Posterior cingulate gyrus (tissue), 11 donors: ENCODE data around the gene NXPH2.

Experiments used
- DNase-seq, 10 donors: peaks; one replicate each; pipeline versions ENCODE4 v3.0.0 to v3.0.0-alpha.2; 2020 to 2021; ENCODE audit warnings: mixed read lengths in 3 of 10
- intact Hi-C: fragments of 100-400 bp; cut with DNase I; formaldehyde crosslinking; loops from one replicate; pipeline ENCODE4 v1.15.1; 2023

The NXPH2 gene

DNA sequence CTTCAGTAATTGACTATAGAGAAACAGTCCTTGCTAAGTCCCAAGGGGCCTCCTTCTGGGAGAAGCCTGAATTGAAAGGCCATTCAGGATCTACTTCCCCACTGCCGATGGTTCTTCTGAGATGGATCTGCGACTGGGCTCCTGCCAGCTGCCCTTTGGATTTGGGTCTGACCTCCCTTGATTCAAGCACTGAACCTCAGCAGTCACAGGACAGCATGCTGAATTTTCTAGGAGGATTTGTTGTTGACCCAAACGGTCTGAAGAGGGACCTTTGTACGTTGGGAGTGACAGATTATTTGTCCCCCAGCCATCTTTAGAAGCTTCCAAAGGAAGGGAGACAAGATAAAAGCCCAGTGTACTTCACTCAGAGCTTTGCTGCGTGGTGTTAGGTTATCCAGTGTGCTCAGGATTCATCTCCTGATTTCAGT lies 67.1 kb downstream of the NXPH2 start:
- DNase-seq = no peak
- intact Hi-C loops = no loop called here

- intact Hi-C loops = no loop called here
- DNase-seq = no peak
Observed at GRCh38 chr2:138712212-138712979, 67.8 kb downstream of the NXPH2 start.

- intact Hi-C loops = no loop called here
- DNase-seq = no peak
Observed at GRCh38 chr2:138711812-138712211, 68.4 kb downstream of the NXPH2 start.

DNA sequence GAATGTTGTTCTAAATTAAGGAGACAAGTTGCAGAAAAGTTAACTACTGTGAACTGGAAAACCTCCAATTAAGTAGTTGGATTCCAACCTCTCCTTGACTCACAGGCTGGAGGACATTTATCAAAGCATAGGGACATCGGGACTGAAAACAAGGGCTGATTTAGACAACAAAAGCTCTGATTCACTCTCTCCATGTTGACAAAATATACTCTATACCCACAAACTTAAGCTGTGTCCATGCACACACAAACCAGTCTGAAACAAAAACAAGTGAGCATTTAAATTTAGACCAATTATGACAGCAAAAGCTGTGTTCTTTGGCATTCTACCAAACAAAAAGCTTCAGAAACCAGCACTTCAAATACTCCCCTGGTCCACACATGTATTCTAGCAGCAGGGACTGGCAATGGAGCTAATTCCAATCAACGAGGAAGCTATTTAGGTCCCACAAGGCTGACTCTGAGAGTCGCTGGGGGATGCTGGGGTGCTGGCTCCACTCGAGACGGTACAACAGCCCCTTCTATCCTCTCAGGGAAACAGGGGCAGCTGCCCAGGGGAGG lies 71.4 kb downstream of the NXPH2 start:
- intact Hi-C loops = no loop called here
- DNase-seq = peak in 4 of 10 donors; percentile 7 to 82 (median 35)

- no peak for DNase-seq
- intact Hi-C loops = no loop called here
Observed at GRCh38 chr2:138707392-138708074, 72.7 kb downstream of the NXPH2 start.

- intact Hi-C loops = no loop called here
- no peak for DNase-seq
Observed at GRCh38 chr2:138703242-138703641, 76.9 kb downstream of the NXPH2 start.

DNA sequence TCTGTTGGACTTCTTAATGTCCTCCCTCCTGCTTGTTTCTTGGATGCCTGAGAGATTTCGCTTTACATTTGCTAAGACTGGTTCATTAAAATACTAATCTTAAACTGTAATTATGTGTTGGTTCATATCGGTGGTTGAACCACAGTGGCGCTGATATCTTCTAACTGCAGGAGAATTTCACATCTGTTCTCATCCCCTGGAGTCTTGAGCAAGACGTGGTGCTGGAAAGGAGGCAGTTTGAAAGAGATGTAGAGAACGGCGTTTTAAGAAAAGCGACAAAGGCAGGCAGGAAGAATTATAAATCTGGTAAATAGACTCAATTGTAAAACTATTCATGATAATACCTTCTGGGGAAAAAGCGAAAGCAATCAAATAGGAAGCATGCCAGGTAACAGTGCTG lies 79.5 kb downstream of the NXPH2 start:
- intact Hi-C loops = no loop called here
- no peak for DNase-seq

DNA sequence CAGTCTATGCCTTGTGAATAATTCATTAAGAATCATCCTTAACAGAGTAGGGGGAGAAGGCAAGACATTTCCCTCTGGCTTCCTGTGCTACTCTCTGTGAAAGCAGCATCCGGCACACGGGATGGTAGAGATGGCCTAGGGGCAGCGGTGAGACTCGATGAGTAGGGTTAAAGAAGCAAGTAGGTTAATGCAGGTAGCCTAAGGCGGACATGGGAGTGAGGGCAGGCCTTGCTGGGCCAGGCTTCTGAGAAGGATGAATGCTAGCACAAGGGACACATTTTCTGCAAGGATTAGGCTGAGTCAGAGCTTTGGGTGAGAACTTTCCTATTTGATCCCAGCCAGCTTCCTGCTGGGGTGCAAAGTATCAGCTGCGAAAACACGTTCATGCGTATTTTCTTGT lies 80.8 kb downstream of the NXPH2 start:
- DNase-seq = peak in 1 of 10 donors; percentile 59

DNA sequence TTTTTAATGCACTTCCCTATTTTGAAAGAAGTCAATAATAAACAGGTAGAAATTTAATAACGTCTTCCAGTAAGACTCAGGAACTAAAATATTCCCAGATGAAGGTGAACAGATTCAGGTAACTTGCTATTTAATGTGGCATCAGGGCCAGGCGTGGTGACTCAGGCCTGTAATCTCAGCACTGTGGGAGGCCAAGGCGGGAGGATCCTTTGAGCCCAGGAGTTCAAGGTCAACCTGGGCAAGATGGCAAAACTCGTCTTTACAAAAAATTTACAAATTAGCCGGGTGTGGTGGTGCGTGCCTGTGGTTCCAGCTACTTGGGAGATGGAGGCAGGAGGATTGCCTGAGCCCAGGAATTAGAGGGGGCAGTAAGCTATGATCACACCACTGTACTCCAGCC lies 81.8 kb downstream of the NXPH2 start:
- peak in 1 of 10 donors; percentile 54 for DNase-seq
- intact Hi-C loops = no loop called here

More for the DNA sequence above, 80.8 kb downstream of the NXPH2 start:
- intact Hi-C loops = no loop called here

DNA sequence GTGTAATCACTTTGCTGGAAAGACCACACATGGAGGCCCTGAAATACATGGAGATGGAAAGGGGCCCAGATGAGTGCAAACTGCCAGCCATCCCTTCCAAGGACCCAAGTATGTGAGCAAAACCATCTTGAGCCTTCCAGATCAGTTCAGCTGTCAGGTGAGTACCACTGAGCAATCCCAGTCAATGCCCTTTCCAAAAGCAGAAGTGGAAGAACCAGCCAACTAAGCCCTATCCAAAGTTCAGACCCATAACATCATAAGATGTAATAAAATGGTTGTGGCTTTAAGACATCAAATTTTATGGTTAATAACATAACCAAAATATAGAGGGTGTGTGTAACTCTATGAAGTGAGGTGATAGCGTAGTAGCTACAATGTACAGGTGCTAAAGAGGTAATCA lies 88.5 kb downstream of the NXPH2 start:
- intact Hi-C loops = no loop called here
- DNase-seq = no peak

GRCh38 chr2:138689705-138690104 lies 90.5 kb downstream of the NXPH2 start:
- no peak for DNase-seq
- intact Hi-C loops = no loop called here

GRCh38 chr2:138682163-138682562 lies 98.0 kb downstream of the NXPH2 start:
- intact Hi-C loops = no loop called here
- no peak for DNase-seq

GRCh38 chr2:138677221-138677620 lies 103.0 kb downstream of the NXPH2 start:
- intact Hi-C loops = no loop called here
- DNase-seq = no peak

GRCh38 chr2:138676619-138677021 lies 103.6 kb downstream of the NXPH2 start:
- no peak for DNase-seq
- intact Hi-C loops = no loop called here

DNA sequence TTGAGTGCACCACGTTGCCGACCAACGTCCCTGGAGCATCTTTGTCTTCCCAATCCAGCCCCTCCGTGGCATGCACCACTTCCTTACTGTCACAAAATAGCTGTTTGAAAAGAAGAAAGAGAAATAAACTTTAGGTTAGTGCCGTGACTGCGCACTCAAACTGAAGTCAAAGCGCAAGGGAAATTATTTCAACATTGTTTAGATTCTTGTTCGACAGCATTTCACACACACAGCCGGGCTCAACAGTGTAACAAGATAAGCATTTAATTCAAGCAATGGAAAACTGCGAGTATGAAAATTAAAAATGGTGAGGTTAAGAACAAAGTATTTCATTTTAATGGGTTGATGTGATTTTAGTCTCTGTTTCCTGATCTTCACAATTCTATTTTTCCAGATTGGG lies 108.6 kb downstream of the NXPH2 start:
- intact Hi-C loops = no loop called here
- no peak for DNase-seq

- intact Hi-C loops = no loop called here
- DNase-seq = no peak
Observed at GRCh38 chr2:138670734-138671133, 109.5 kb downstream of the NXPH2 start.

DNA sequence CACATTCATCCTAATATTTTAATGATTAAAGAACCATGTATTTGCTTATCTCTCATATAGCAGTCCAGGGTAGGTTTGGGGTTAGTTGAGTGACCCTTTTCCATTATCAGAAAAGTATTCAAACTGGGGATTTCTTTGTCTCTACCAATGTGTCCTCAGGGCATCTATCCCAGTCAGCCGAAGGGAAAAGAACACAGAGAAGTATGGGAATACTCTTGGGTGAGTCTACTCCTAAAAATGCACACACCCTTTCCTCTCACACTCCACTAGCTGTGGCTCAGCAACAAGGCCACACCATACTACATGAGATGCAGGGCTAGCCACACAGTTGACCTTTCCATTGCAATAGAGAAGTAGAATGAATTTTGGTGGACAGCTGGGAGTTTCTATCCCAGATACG lies 114.3 kb downstream of the NXPH2 start:
- intact Hi-C loops = no loop called here
- no peak for DNase-seq

DNA sequence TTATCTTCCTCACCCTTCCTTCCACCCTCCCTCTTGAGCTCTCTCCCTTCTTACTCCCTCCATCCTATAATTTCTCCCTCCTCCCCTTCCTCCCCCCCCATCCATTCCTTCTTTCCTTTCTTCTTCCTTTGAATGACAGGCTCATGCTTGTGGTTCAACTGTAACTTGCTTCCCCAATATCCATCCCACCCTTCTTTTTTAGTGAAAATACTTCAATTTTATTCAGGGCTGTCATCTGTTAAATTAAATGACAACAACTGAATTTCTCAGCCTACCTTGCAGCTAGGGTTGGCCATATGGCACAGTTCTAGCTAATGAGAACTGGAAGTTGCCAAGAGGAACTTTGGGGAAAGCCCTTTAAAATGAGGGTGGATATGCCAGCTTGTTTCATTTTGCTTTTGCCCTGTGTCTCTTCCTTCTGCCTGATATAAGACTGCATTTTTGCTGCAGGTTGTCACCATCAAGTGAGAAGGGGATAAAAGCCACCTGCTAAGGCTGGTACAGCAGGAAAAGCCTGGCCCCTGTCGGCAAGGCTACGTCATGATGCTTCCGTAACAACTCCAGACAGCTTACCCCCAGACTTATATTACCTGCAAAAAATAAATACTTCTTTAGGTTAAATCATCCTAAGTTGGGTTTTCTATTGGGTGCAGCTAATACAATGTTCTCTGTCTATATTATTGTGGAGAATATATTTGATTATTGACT lies 121.8 kb downstream of the NXPH2 start:
- intact Hi-C loops = no loop called here
- no peak for DNase-seq

DNA sequence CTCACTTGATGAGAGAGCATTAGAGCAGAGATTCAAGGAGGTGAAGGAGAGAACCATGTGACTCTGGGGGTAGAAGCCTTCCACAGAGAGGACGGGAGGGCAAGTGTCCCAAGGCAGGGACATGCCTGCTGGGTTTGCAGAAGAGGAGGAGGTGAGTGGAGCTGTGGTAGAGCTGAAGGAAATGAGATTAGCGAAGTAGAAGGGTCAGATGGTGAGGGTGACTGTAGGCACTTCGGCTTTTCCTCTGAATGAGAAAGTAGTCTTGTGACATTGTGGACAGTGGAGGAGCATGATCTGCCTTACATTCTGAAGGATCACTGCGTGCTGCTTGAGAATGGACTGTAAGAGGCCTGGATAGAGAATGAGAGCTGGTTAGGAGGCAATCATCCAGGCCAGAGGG lies 126.0 kb downstream of the NXPH2 start:
- intact Hi-C loops = no loop called here
- no peak for DNase-seq

- no peak for DNase-seq
- intact Hi-C loops = no loop called here
Observed at GRCh38 chr2:138652378-138652777, 127.8 kb downstream of the NXPH2 start.

- intact Hi-C loops = no loop called here
- no peak for DNase-seq
Observed at GRCh38 chr2:138649571-138649970, 130.6 kb downstream of the NXPH2 start.
